ENCODE results near the gene ASB7.

DNA sequence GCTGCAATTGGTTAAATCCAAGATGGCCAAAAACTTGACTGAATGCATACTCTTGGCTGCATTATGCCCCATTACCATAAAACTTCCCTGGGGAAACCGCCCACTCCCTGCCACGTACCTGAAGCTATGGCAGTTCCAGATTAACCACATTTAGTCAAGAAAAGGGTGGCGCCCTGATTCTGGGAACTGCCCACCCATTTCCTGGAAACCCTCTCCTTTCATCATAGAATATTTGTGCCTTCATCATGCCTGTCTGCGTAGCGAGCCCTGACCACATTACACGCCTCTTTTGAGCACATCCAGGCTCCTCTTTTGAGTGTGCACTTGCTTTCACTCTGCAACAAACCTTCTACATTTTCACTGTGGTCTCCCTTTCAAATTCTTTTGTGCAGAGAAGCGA is 5.6 kb upstream of the ASB7 start:
- TF ChIP-seq, protein P1, sequence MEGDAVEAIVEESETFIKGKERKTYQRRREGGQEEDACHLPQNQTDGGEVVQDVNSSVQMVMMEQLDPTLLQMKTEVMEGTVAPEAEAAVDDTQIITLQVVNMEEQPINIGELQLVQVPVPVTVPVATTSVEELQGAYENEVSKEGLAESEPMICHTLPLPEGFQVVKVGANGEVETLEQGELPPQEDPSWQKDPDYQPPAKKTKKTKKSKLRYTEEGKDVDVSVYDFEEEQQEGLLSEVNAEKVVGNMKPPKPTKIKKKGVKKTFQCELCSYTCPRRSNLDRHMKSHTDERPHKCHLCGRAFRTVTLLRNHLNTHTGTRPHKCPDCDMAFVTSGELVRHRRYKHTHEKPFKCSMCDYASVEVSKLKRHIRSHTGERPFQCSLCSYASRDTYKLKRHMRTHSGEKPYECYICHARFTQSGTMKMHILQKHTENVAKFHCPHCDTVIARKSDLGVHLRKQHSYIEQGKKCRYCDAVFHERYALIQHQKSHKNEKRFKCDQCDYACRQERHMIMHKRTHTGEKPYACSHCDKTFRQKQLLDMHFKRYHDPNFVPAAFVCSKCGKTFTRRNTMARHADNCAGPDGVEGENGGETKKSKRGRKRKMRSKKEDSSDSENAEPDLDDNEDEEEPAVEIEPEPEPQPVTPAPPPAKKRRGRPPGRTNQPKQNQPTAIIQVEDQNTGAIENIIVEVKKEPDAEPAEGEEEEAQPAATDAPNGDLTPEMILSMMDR (IDR thresholded peaks at IDR 0.05) = no peak
- no peak for TF ChIP-seq EP300 (IDR thresholded peaks at IDR 0.05; ENCODE audit: low read depth)

Data from transverse colon (tissue), 3 donors.